ENCODE results near the gene TMEM156.
A peak's percentile ranks its signal among the peaks of the same experiment; 100 is the strongest.
"Not testable (repeated sequence)": the region's sequence is repeated elsewhere in the genome, so short reads cannot be mapped to it uniquely, and the experiment has no call there.

TMEM156 gene

DNA sequence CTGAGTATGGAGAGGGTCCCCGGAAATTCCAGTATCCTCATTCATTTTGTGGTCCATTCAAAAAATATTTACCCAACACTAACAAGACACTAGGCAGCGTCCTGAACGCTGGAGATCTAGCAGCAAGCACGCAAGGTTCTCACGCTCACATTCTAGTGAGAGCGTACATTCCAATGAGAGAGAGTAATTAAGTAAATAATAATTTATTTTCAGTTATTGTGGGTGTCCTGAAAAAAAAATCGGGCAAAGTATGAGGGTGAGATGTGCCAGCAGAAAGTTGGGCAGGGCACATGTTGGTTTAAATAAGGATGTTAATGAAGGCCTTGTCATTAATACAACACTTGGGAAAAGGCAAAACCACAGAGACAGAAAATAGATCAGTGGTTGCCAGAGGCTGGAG lies 4.0 kb upstream of the TMEM156 start:
- H3K9me3 ChIP-seq (ENCODE audit: insufficient read depth, low read length, severe bottlenecking): no peaks in the 10 kb centered on the region
- H2AFZ ChIP-seq (ENCODE audit: low read depth, low read length): no peak overlapping the region
- H3K79me2 ChIP-seq (ENCODE audit: insufficient read depth, low read length): peaks cover 3% of the 10 kb centered on the region
- no peak overlapping the region for H3K9ac ChIP-seq (ENCODE audit: low read depth, low read length)
- ATAC-seq (ENCODE audit: insufficient read depth, low read depth) (no peak), DNase-seq (no peak)
- H3K4me2 ChIP-seq (ENCODE audit: insufficient read depth, low read length): no peak overlapping the region
- H3K4me3 ChIP-seq (ENCODE audit: low read depth in 1 of 2, low read length in 2 of 2): no peak overlapping the region
- TF ChIP-seq, protein P1, sequence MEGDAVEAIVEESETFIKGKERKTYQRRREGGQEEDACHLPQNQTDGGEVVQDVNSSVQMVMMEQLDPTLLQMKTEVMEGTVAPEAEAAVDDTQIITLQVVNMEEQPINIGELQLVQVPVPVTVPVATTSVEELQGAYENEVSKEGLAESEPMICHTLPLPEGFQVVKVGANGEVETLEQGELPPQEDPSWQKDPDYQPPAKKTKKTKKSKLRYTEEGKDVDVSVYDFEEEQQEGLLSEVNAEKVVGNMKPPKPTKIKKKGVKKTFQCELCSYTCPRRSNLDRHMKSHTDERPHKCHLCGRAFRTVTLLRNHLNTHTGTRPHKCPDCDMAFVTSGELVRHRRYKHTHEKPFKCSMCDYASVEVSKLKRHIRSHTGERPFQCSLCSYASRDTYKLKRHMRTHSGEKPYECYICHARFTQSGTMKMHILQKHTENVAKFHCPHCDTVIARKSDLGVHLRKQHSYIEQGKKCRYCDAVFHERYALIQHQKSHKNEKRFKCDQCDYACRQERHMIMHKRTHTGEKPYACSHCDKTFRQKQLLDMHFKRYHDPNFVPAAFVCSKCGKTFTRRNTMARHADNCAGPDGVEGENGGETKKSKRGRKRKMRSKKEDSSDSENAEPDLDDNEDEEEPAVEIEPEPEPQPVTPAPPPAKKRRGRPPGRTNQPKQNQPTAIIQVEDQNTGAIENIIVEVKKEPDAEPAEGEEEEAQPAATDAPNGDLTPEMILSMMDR (IDR thresholded peaks at IDR 0.05; ENCODE audit: borderline replicate concordance, extremely low read depth, low read length, poor library complexity, severe bottlenecking): no peak
- no peak for TF ChIP-seq EZH2 (IDR thresholded peaks at IDR 0.05; ENCODE audit: borderline replicate concordance, low read depth, low read length, severe bottlenecking)
- no peaks in the 10 kb centered on the region for H3K27me3 ChIP-seq (ENCODE audit: insufficient read depth, low read length, poor library complexity)
- peaks cover 19% of the 10 kb centered on the region for H3K4me1 ChIP-seq (ENCODE audit: insufficient read depth, low read length)
- no peak overlapping the region for H3K27ac ChIP-seq (ENCODE audit: low read length)
- no peaks in the 10 kb centered on the region for H4K20me1 ChIP-seq (ENCODE audit: insufficient read depth, low read length)
- H3K36me3 ChIP-seq (ENCODE audit: insufficient read depth, low read length): no peaks in the 10 kb centered on the region

DNA sequence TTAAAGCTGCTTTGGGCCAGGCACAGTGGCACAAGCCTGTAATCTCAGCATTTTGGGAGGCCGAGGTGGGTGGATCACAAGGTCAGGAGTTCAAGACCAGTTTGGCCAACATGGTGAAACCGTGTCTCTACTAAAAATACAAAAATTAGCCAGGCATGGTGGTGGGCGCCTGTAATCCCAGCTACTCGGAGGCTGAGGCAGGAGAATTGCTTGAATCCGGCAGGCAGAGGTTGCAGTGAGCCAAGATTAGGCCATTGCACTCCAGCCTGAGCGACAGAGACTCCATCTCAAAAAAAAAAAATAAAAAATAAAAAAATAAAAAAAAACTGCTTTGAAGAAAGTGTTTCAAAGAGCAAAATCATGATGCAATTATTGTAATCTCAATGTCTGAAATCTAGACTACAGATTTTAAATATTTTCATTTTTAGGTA lies 604 bp downstream of the TMEM156 start:
- peak overlapping the region; percentile 65 for H2AFZ ChIP-seq (ENCODE audit: low read depth, low read length)
- H3K4me2 ChIP-seq (ENCODE audit: insufficient read depth, low read length): peak overlapping the region; percentile 57
- peak overlapping the region; percentile 73 for H3K27ac ChIP-seq (ENCODE audit: low read length)

DNA sequence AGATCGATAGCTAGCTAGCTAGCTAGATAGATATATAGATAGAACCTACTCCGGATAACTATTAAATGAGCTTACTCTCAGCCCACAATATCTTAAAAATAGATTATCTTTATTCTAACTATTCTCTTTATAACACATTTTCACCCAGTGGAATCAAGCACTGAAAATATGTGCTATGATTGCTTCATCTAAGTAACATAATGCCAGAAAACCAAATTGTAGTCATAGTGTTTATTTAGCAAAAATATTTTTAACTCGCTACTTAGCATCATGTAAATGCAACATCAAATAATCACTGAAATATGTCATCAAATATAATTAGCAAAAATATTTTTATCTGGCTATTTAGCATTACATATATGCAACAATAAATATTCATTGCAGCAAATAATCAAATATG lies 1.5 kb downstream of the TMEM156 start:
- Histone ChIP-seq H3K4me1 (ENCODE audit: insufficient read depth, low read length) (peaks cover 53% of the 10 kb centered on the region), H3K4me2 (ENCODE audit: insufficient read depth, low read length) (peak overlapping the region; percentile 57), H2AFZ (ENCODE audit: low read depth, low read length) (peak overlapping the region; percentile 53), H3K36me3 (ENCODE audit: insufficient read depth, low read length) (no peaks in the 10 kb centered on the region), H4K20me1 (ENCODE audit: insufficient read depth, low read length) (no peaks in the 10 kb centered on the region), H3K79me2 (ENCODE audit: insufficient read depth, low read length) (peaks cover 12% of the 10 kb centered on the region), H3K4me3 (ENCODE audit: low read depth in 1 of 2, low read length in 2 of 2) (peak overlapping the region; percentile 9 to 52; a peak in 3 of 4 replicates), H3K9ac (ENCODE audit: low read depth, low read length) (peak overlapping the region; percentile 51), H3K27ac (ENCODE audit: low read length) (peak overlapping the region; percentile 51), H3K27me3 (ENCODE audit: insufficient read depth, low read length, poor library complexity) (no peaks in the 10 kb centered on the region), H3K9me3 (ENCODE audit: insufficient read depth, low read length, severe bottlenecking) (no peaks in the 10 kb centered on the region)
- no peak for DNase-seq
- ATAC-seq (ENCODE audit: insufficient read depth, low read depth): 0 out of 3 replicates have a peak, but pooled peaks have one; percentile 10
- TF ChIP-seq EZH2 (IDR thresholded peaks at IDR 0.05; ENCODE audit: borderline replicate concordance, low read depth, low read length, severe bottlenecking): no peak
- TF ChIP-seq, protein P1 (IDR thresholded peaks at IDR 0.05; ENCODE audit: borderline replicate concordance, extremely low read depth, low read length, poor library complexity, severe bottlenecking): no peak

More for the DNA sequence above, 604 bp downstream of the TMEM156 start:
- H3K36me3 ChIP-seq (ENCODE audit: insufficient read depth, low read length); DNase-seq; H3K27me3 ChIP-seq (ENCODE audit: insufficient read depth, low read length, poor library complexity); H3K9me3 ChIP-seq (ENCODE audit: insufficient read depth, low read length, severe bottlenecking); H4K20me1 ChIP-seq (ENCODE audit: insufficient read depth, low read length); ATAC-seq (ENCODE audit: insufficient read depth, low read depth): not testable (repeated sequence)
- H3K4me3 ChIP-seq (ENCODE audit: low read depth in 1 of 2, low read length in 2 of 2): peak overlapping the region; percentile 25 to 52; a peak in 3 of 4 replicates
- peaks cover 12% of the 10 kb centered on the region for H3K79me2 ChIP-seq (ENCODE audit: insufficient read depth, low read length)
- peak overlapping the region; percentile 51 for H3K9ac ChIP-seq (ENCODE audit: low read depth, low read length)
- peaks cover 53% of the 10 kb centered on the region for H3K4me1 ChIP-seq (ENCODE audit: insufficient read depth, low read length)

DNA sequence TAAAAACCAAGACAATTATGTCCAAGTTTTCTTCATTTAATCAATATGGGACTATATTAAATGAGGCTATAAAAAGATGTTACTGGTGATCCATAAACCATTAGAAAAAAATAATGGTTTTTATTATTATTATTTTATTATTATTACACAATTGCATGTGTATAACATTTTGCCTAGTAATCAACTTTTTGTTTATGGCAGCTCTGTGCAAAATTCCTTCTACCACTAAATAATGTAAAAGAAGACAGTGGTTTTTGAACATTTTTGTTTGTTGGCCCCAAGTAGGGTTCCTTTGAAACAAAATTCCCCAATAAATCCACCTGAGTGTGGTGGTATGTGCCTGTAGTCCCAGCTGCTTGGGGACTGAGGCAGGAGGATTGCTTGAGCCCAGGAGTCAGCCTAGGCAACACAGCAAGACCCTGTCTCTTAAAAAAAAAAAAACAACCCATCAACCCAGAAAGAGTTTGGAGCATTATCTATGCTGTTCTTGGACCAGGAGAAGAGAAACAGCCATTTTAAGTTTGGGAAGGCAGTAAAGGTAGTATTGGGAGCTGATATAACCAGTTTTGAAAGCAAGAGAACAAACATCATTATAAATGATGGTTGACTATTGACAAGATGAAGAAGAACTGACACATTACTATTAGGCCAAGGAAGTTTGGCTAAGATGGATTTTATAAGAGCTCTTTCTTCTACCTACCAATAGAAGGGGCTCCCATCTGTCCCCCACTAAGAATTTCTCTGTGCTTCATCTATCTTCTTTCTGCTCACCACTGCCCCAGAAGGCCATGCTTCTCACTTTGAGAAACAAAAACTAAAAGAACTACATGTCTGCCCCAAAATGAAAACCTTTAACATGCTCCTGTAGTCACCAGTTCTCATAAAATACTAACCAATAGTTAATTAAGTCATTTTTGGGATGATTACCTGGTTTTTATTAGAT lies 2.2 kb downstream of the TMEM156 start:
- no peak for TF ChIP-seq EZH2 (IDR thresholded peaks at IDR 0.05; ENCODE audit: borderline replicate concordance, low read depth, low read length, severe bottlenecking)
- TF ChIP-seq, protein P1 (IDR thresholded peaks at IDR 0.05; ENCODE audit: borderline replicate concordance, extremely low read depth, low read length, poor library complexity, severe bottlenecking): peak; percentile 26
- H3K27ac ChIP-seq (ENCODE audit: low read length): peak overlapping the region; percentile 51
- H3K36me3 ChIP-seq (ENCODE audit: insufficient read depth, low read length): no peaks in the 10 kb centered on the region
- no peaks in the 10 kb centered on the region for H3K27me3 ChIP-seq (ENCODE audit: insufficient read depth, low read length, poor library complexity)
- no peaks in the 10 kb centered on the region for H3K9me3 ChIP-seq (ENCODE audit: insufficient read depth, low read length, severe bottlenecking)
- ATAC-seq (ENCODE audit: insufficient read depth, low read depth) (peak; percentile 60), DNase-seq (no peak)
- peak overlapping the region; percentile 57 for H3K4me2 ChIP-seq (ENCODE audit: insufficient read depth, low read length)
- peak overlapping the region; percentile 9 to 52; a peak in 3 of 4 replicates for H3K4me3 ChIP-seq (ENCODE audit: low read depth in 1 of 2, low read length in 2 of 2)
- H3K9ac ChIP-seq (ENCODE audit: low read depth, low read length): peak overlapping the region; percentile 51
- no peaks in the 10 kb centered on the region for H4K20me1 ChIP-seq (ENCODE audit: insufficient read depth, low read length)
- H3K4me1 ChIP-seq (ENCODE audit: insufficient read depth, low read length): peaks cover 53% of the 10 kb centered on the region
- H2AFZ ChIP-seq (ENCODE audit: low read depth, low read length): peak overlapping the region; percentile 53
- H3K79me2 ChIP-seq (ENCODE audit: insufficient read depth, low read length): peaks cover 12% of the 10 kb centered on the region
